K562 (cell line): ENCODE results near the gene EFCAB9. TPM values are rescaled to one million over a fixed set of nuclear protein-coding genes. Genes with fewer than 3 reads are reported as not detected.

Experiments used
- ARNT ChIP-seq, 2 experiments: fragments of 450-650 bp; IDR thresholded peaks; 2 replicates each; pipeline ENCODE4 v1.6.1; 2016; ENCODE audit warnings: mild to moderate bottlenecking in 1 of 2
- CCAR2 ChIP-seq: fragments of 200-400 bp; formaldehyde crosslinking; IDR thresholded peaks from 2 replicates; pipeline ENCODE4 v1.6.1; 2017; ENCODE audit warnings: mild to moderate bottlenecking, low read depth, low read length
- CREB1 ChIP-seq, 2 experiments: sonication (generic) in 1 of 2; formaldehyde crosslinking in 1 of 2; IDR thresholded peaks; 2 replicates each; pipeline versions ENCODE4 v1.6.1 to v1.8.0; 2012 to 2022; ENCODE audit warnings: inconsistent platforms in 1 of 2, mild to moderate bottlenecking in 1 of 2, missing genetic modification reagents in 1 of 2, moderate library complexity in 1 of 2
- DEAF1 ChIP-seq: fragments of 450-650 bp; formaldehyde crosslinking; IDR thresholded peaks from 2 replicates; pipeline ENCODE4 v1.4.0; 2020; ENCODE audit warnings: mild to moderate bottlenecking, moderate library complexity
- FOXM1 ChIP-seq, 2 experiments: fragments of 450-650 bp in 1 of 2; sonication (generic) in 1 of 2; formaldehyde crosslinking in 1 of 2; IDR thresholded peaks; 2 replicates each; pipeline versions ENCODE4 v1.6.1 to v1.9.0; 2017 to 2022; ENCODE audit warnings: low read depth in 2 of 2, mild to moderate bottlenecking in 2 of 2, missing genetic modification reagents in 1 of 2, moderate library complexity in 1 of 2
- MCM2 ChIP-seq: fragments of 450-650 bp; IDR thresholded peaks from 2 replicates; pipeline ENCODE4 v1.6.1; 2017; ENCODE audit warnings: low read depth, mild to moderate bottlenecking
- MTA1 ChIP-seq: fragments of 450-650 bp; IDR thresholded peaks from 2 replicates; pipeline ENCODE4 v1.6.1; 2017; ENCODE audit warnings: borderline replicate concordance
- NRF1 ChIP-seq, 2 experiments: fragments of 450-650 bp; IDR thresholded peaks in 1 of 2; conservative IDR thresholded peaks in 1 of 2; 2 replicates each; pipeline ENCODE4 v1.6.1; 2014; ENCODE audit warnings: mild to moderate bottlenecking in 2 of 2
- UBTF ChIP-seq, 2 experiments: IDR thresholded peaks; 2 replicates each; pipeline ENCODE4 v1.6.1; 2012; ENCODE audit warnings: improper control_type of control experiment in 2 of 2, low read depth in 2 of 2, low read length in 2 of 2, borderline replicate concordance in 1 of 2
- ZBTB26 ChIP-seq: fragments of 450-650 bp; formaldehyde crosslinking; IDR thresholded peaks from 2 replicates; pipeline ENCODE4 v1.4.0; 2022; ENCODE audit warnings: missing genetic modification characterization
- ZNF23 ChIP-seq: fragments of 250-450 bp; sonication (Bioruptor Pico); IDR thresholded peaks from 2 replicates; pipeline ENCODE4 v1.4.0; 2020; ENCODE audit warnings: mild to moderate bottlenecking
- ZNF316 ChIP-seq: fragments of 450-650 bp; IDR thresholded peaks from 2 replicates; pipeline ENCODE4 v1.6.1; 2016
- ZNF717 ChIP-seq: fragments of 250-450 bp; sonication (Bioruptor Pico); IDR thresholded peaks from 2 replicates; pipeline ENCODE4 v1.5.0; 2021
- polyA plus RNA-seq, 8 experiments: library from polyadenylated mRNA; depleted of rRNA in 4 of 8; stranded (reverse) in 5 of 8; unstranded in 3 of 8; fragments of >200 nt; fragmentation: Nextera tagmentation in 2 of 8; fragmentation: Illumina TruSeq in 1 of 8; extraction: Ambion mirVana in 2 of 8; extraction: Trizol in 1 of 8; gene quantifications; 2 replicates each; pipeline versions ENCODE4 v1.2.1 to v1.2.3, GENCODE V29; 2011 to 2014; ENCODE audit warnings: inconsistent platforms in 1 of 8, missing spikeins in 1 of 8
- total RNA-seq, 7 experiments: library from RNA; depleted of rRNA in 6 of 7; stranded (reverse); fragments of >200 nt in 6 of 7; fragmentation: Illumina TruSeq in 2 of 7; extraction: Trizol in 2 of 7; gene quantifications; 2 replicates each; pipeline versions ENCODE4 v1.2.1 to v1.2.3, GENCODE V29; 2011 to 2021; ENCODE audit warnings: low replicate concordance in 1 of 7
- TF ChIP-seq, protein P1 (sequence below): fragments of 250-450 bp; sonication (Bioruptor Pico); IDR thresholded peaks from 2 replicates; pipeline ENCODE4 v1.4.0; 2020; ENCODE audit warnings: mild to moderate bottlenecking, moderate library complexity
- TF ChIP-seq, protein P2 (sequence below): fragments of 450-650 bp; IDR thresholded peaks from 2 replicates; pipeline ENCODE4 v1.6.1; 2014; ENCODE audit warnings: low read depth, mild to moderate bottlenecking, moderate library complexity, borderline replicate concordance

EFCAB9 gene
- total and polyA plus RNA-seq, 9 of the 15 experiments (the other 6 are each of a cell fraction or from before 2014, with no cell fraction given), result not detected

- TF ChIP-seq ZNF23 (CRISPR knock-in tag), result no peak
- TF ChIP-seq FOXM1 (IDR thresholded peaks at IDR 0.05; ENCODE audit: low read depth), result no peak
- 0 out of 2 replicates have a peak, but pooled peaks have one; percentile 57 for TF ChIP-seq FOXM1 (CRISPR knock-in tag; IDR thresholded peaks at IDR 0.05; ENCODE audit: low read depth)
- TF ChIP-seq, protein P1, sequence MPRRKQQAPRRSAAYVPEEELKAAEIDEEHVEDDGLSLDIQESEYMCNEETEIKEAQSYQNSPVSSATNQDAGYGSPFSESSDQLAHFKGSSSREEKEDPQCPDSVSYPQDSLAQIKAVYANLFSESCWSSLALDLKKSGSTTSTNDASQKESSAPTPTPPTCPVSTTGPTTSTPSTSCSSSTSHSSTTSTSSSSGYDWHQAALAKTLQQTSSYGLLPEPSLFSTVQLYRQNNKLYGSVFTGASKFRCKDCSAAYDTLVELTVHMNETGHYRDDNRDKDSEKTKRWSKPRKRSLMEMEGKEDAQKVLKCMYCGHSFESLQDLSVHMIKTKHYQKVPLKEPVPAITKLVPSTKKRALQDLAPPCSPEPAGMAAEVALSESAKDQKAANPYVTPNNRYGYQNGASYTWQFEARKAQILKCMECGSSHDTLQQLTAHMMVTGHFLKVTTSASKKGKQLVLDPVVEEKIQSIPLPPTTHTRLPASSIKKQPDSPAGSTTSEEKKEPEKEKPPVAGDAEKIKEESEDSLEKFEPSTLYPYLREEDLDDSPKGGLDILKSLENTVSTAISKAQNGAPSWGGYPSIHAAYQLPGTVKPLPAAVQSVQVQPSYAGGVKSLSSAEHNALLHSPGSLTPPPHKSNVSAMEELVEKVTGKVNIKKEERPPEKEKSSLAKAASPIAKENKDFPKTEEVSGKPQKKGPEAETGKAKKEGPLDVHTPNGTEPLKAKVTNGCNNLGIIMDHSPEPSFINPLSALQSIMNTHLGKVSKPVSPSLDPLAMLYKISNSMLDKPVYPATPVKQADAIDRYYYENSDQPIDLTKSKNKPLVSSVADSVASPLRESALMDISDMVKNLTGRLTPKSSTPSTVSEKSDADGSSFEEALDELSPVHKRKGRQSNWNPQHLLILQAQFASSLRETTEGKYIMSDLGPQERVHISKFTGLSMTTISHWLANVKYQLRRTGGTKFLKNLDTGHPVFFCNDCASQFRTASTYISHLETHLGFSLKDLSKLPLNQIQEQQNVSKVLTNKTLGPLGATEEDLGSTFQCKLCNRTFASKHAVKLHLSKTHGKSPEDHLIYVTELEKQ, result no peak
- 0 out of 4 replicates have a peak, but pooled peaks of 1 of the 2 experiments have one; percentile 28 for TF ChIP-seq UBTF (IDR thresholded peaks at IDR 0.05; ENCODE audit: borderline replicate concordance in 1 of 2, low read depth in 2 of 2, low read length in 2 of 2)
- TF ChIP-seq ZBTB26 (CRISPR knock-in tag), result no peak
- peak; percentile 18; the same call in 1 of the 2 replicates for TF ChIP-seq MTA1
- peak; percentile 71 to 72; a peak in 2 of 4 replicates for TF ChIP-seq NRF1 (conservative IDR thresholded peaks at IDR 0.05 in 1 of 2, IDR thresholded peaks at IDR 0.05 in 1 of 2)
- TF ChIP-seq ZNF717 (CRISPR knock-in tag), result no peak
- TF ChIP-seq CREB1 (IDR thresholded peaks at IDR 0.05), result no peak
- 0 out of 2 replicates have a peak, but pooled peaks have one; percentile 58 for TF ChIP-seq CREB1 (CRISPR knock-in tag; IDR thresholded peaks at IDR 0.05)
- no peak for TF ChIP-seq CCAR2
- no peak for TF ChIP-seq ZNF316
- no peak for TF ChIP-seq MCM2
- TF ChIP-seq ARNT (IDR thresholded peaks at IDR 0.05), result no peak
- TF ChIP-seq, protein P2, sequence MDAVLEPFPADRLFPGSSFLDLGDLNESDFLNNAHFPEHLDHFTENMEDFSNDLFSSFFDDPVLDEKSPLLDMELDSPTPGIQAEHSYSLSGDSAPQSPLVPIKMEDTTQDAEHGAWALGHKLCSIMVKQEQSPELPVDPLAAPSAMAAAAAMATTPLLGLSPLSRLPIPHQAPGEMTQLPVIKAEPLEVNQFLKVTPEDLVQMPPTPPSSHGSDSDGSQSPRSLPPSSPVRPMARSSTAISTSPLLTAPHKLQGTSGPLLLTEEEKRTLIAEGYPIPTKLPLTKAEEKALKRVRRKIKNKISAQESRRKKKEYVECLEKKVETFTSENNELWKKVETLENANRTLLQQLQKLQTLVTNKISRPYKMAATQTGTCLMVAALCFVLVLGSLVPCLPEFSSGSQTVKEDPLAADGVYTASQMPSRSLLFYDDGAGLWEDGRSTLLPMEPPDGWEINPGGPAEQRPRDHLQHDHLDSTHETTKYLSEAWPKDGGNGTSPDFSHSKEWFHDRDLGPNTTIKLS, result peak; percentile 71; the same call in 1 of the 2 replicates
- peak; percentile 96 for TF ChIP-seq DEAF1 (CRISPR knock-in tag)
Observed at GRCh38 chr5:172188033-172188892, 5.7 kb upstream of the EFCAB9 start, which contains the start of gene STK10 (continued).
